Karpas-422 (cell line): Measurements from ENCODE around the gene DHRS2. TPM values are rescaled to one million over a fixed set of nuclear protein-coding genes. Genes with fewer than 3 reads are reported as not detected.
"Not testable (repeated sequence)": the region's sequence is repeated elsewhere in the genome, so short reads cannot be mapped to it uniquely, and the experiment has no call there.

Experiments
- DNase-seq: peaks from one replicate; pipeline ENCODE4 v3.0.0-alpha.2; 2015
- H2AFZ ChIP-seq: fragments of 200-600 bp; sonication (generic); 2 replicates; pipeline ENCODE4 v1.6.1; 2014; ENCODE audit warnings: antibody characterized with exemption, low read length, mixed read lengths
- H3K27ac ChIP-seq: fragments of 200-600 bp; sonication (generic); 2 replicates; pipeline ENCODE4 v1.5.1; 2014; ENCODE audit warnings: mild to moderate bottlenecking, low read length, moderate library complexity
- H3K27me3 ChIP-seq: fragments of 200-600 bp; sonication (generic); 2 replicates; pipeline ENCODE4 v1.6.1; 2014; ENCODE audit warnings: low read length, mixed read lengths
- H3K36me3 ChIP-seq: fragments of 200-600 bp; sonication (generic); 2 replicates; pipeline ENCODE4 v1.6.1; 2014; ENCODE audit warnings: low read length, mixed read lengths; ENCODE audit not compliant: insufficient read depth
- H3K4me1 ChIP-seq: fragments of 200-600 bp; sonication (generic); 2 replicates; pipeline ENCODE4 v1.6.1; 2014; ENCODE audit warnings: mild to moderate bottlenecking, low read length, mixed read lengths
- H3K4me2 ChIP-seq: fragments of 200-600 bp; sonication (generic); 2 replicates; pipeline ENCODE4 v1.6.1; 2014; ENCODE audit warnings: low read length, low read depth, mild to moderate bottlenecking; ENCODE audit not compliant: poor library complexity, severe bottlenecking
- H3K4me3 ChIP-seq: fragments of 200-600 bp; sonication (generic); 2 replicates; pipeline ENCODE4 v1.5.1; 2014; ENCODE audit warnings: mild to moderate bottlenecking, antibody characterized with exemption, low read length, mixed read lengths
- H3K79me2 ChIP-seq: fragments of 200-600 bp; sonication (generic); 2 replicates; pipeline ENCODE4 v1.6.1; 2014; ENCODE audit warnings: mild to moderate bottlenecking, low read length, mixed read lengths
- H3K9ac ChIP-seq: fragments of 200-600 bp; sonication (generic); 2 replicates; pipeline ENCODE4 v1.6.0; 2014; ENCODE audit warnings: low read length
- H3K9me2 ChIP-seq: fragments of 200-600 bp; sonication (generic), shearing (Covaris generic); replicated peaks from 2 replicates; pipeline ENCODE4 v1.6.0; 2014; ENCODE audit warnings: mild to moderate bottlenecking, low read length, moderate library complexity; ENCODE audit not compliant: insufficient read depth
- H3K9me3 ChIP-seq: fragments of 300-700, 200-600 bp; sonication (generic); 2 replicates; pipeline ENCODE4 v1.6.1; 2014; ENCODE audit warnings: low read length, mixed read lengths
- H4K20me1 ChIP-seq: fragments of 200-600 bp; sonication (generic); 2 replicates; pipeline ENCODE4 v1.6.1; 2014; ENCODE audit warnings: mild to moderate bottlenecking, antibody characterized with exemption, low read length, low read depth; ENCODE audit not compliant: insufficient read depth
- total RNA-seq: library from RNA; depleted of rRNA; stranded (reverse); fragments of >200 nt; shearing (Covaris generic); gene quantifications from 2 replicates; pipeline ENCODE4 v1.2.3, GENCODE V29; 2014; ENCODE audit warnings: low replicate concordance

The DHRS2 gene
- total RNA-seq, 1 experiment from 2014 or later, result 19.0 TPM

DNA sequence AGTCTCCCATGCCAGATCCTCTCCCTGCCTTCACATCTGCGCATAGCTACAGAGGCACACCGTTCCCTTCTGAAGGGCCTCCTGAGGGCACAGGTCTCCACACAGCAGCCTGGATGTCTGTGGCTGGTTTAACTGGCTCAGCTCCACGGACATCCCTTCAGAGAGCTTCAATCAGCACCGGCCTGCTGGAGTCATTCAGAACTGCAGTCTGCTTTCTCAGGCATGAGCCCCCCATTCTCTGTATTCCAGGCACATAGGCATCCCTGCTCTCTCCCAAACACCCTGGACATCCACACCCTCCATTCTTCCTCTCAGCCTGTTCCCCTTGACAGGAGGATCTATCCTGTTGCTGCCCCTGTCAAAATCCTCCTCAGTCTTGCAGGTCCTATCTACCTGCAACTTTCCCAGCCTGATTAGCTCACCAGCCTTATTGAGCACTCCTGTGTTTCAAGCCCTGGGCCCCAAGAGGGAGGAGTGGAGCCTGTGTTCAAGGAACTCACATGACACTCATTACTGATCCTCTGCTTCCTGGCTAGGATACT lies 2.9 kb upstream of the DHRS2 start:
- no peak for DNase-seq
- Histone ChIP-seq H3K9me3 (peaks cover 3% of the 10 kb centered on the region; the same call in 1 of the 2 replicates), H3K9ac (no peak overlapping the region), H2AFZ (no peak overlapping the region), H3K27me3 (no peaks in the 10 kb centered on the region), H3K4me2 (no peak overlapping the region), H4K20me1 (no peaks in the 10 kb centered on the region), H3K9me2 (no peaks in the 10 kb centered on the region), H3K4me1 (no peaks in the 10 kb centered on the region), H3K79me2 (no peaks in the 10 kb centered on the region), H3K36me3 (no peaks in the 10 kb centered on the region), H3K4me3 (no peak overlapping the region), H3K27ac (no peak overlapping the region)

- not testable (repeated sequence) for DNase-seq, H3K4me2 ChIP-seq
Observed at GRCh38 chr14:23634698-23635412, 1.3 kb upstream of the DHRS2 start.

DNA sequence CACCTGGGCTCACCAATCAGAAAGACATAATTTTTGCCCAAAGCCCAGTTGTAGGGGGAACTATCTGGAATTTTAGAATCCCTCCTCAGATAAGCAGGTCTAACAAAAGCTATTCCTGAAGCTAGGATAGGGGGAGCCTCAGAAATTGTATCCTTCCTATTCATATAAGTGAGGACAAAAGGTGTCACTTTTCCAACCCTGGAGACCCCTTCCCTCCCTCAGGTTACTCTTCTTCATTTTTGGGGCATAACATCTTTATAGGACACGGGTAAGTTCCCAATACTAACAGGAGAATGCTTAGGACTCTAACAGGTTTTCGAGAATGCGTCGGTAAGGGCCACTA lies 1.1 kb downstream of the DHRS2 start:
- H3K9me3 ChIP-seq, H3K4me1 ChIP-seq, H3K9me2 ChIP-seq, H4K20me1 ChIP-seq, H3K36me3 ChIP-seq, H3K4me3 ChIP-seq, H3K27me3 ChIP-seq, H3K79me2 ChIP-seq, H2AFZ ChIP-seq, H3K27ac ChIP-seq, DNase-seq, H3K9ac ChIP-seq, H3K4me2 ChIP-seq: not testable (repeated sequence)

More at GRCh38 chr14:23634698-23635412, 1.3 kb upstream of the DHRS2 start:
- H3K79me2 ChIP-seq, H3K27me3 ChIP-seq, H2AFZ ChIP-seq, H4K20me1 ChIP-seq, H3K36me3 ChIP-seq, H3K4me1 ChIP-seq, H3K9ac ChIP-seq, H3K27ac ChIP-seq, H3K9me2 ChIP-seq, H3K9me3 ChIP-seq, H3K4me3 ChIP-seq: not testable (repeated sequence)

GRCh38 chr14:23637655-23638413 lies 1.7 kb downstream of the DHRS2 start:
- not testable (repeated sequence) for H3K9me3 ChIP-seq, H3K4me2 ChIP-seq, H3K9ac ChIP-seq, H3K27me3 ChIP-seq, H4K20me1 ChIP-seq, H3K79me2 ChIP-seq, H3K36me3 ChIP-seq, H3K4me1 ChIP-seq, H3K9me2 ChIP-seq, H3K4me3 ChIP-seq, DNase-seq, H2AFZ ChIP-seq, H3K27ac ChIP-seq

DNA sequence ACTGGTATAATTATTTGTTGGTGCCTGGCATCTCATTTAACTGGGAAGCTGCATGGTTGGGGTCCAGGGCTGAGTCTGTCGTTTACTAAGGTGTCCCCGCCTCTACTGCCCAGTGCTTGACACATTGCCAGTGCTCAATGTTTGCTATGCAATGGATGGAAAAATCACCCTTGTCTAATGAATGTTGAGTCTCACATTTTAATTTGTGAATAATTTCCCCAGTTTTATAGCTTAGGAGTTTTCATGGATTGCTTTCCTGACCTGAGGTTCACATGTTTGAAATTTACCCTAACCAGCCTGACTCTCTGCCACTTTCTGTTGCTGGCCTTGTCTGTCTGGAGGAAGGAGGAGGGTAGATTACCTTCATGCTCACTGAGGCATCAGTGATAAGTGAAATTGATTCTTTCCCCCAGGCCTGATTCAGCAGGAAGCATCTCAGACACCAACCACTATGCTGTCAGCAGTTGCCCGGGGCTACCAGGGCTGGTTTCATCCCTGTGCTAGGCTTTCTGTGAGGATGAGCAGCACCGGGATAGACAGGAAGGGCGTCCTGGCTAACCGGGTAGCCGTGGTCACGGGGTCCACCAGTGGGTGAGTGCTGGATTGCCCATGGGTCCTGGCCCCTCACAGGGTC lies 2.4 kb downstream of the DHRS2 start:
- no peaks in the 10 kb centered on the region for H3K79me2 ChIP-seq
- H3K9ac ChIP-seq, result no peak overlapping the region
- H3K27ac ChIP-seq, result no peak overlapping the region
- H3K4me2 ChIP-seq, result no peak overlapping the region
- no peaks in the 10 kb centered on the region for H3K36me3 ChIP-seq
- no peak overlapping the region for H2AFZ ChIP-seq
- H3K4me3 ChIP-seq, result no peak overlapping the region
- peaks cover 3% of the 10 kb centered on the region; the same call in 1 of the 2 replicates for H3K4me1 ChIP-seq
- H3K27me3 ChIP-seq, result no peaks in the 10 kb centered on the region
- H4K20me1 ChIP-seq, result no peaks in the 10 kb centered on the region
- no peaks in the 10 kb centered on the region for H3K9me2 ChIP-seq
- peaks cover 3% of the 10 kb centered on the region; the same call in 1 of the 2 replicates for H3K9me3 ChIP-seq
- DNase-seq, result no peak

GRCh38 chr14:23639048-23639890 lies 3.1 kb downstream of the DHRS2 start:
- Histone ChIP-seq H3K27ac (no peak overlapping the region), H3K9me2 (no peaks in the 10 kb centered on the region), H3K27me3 (no peaks in the 10 kb centered on the region), H3K36me3 (no peaks in the 10 kb centered on the region), H3K9me3 (peaks cover 3% of the 10 kb centered on the region; the same call in 1 of the 2 replicates), H3K79me2 (no peaks in the 10 kb centered on the region), H3K4me3 (no peak overlapping the region), H4K20me1 (no peaks in the 10 kb centered on the region), H3K4me2 (no peak overlapping the region), H3K4me1 (peaks cover 3% of the 10 kb centered on the region; the same call in 1 of the 2 replicates), H3K9ac (no peak overlapping the region), H2AFZ (no peak overlapping the region)
- no peak for DNase-seq

DNA sequence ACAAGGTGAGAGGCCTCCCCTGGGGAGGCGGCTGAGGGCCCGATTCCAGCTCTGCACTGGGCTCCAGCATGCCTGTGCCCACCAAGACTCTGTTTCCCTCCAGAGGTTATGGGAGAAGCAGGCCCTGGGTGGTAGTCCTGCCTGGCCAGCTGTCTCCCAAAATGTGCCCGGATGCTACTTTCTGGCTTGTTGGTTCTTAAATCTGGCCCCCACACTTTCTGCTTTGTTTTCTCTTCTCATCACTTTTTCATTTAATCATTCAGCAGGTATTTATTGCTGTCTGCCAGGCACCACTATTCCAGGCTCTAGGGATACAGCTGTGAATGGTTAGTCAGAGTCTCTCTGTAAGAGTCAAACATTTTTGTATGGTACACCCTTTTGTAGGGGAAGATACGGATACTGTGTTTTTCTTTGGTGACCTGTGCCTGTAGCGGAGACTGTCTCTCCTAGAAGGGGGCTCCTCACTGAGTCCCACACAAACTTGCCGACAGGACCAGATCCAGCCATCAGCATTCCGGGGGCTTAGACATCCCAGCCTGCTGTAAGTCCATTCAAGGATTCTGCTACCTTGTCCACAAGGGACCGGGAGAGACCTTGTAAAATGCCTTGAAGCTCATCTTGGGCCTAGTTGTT lies 3.8 kb downstream of the DHRS2 start:
- Histone ChIP-seq H2AFZ (no peak overlapping the region), H3K27ac (no peak overlapping the region), H3K27me3 (no peaks in the 10 kb centered on the region), H3K9me2 (no peaks in the 10 kb centered on the region), H3K9me3 (peaks cover 3% of the 10 kb centered on the region; the same call in 1 of the 2 replicates), H3K79me2 (no peaks in the 10 kb centered on the region), H4K20me1 (no peaks in the 10 kb centered on the region), H3K4me1 (peaks cover 3% of the 10 kb centered on the region; the same call in 1 of the 2 replicates), H3K4me2 (no peak overlapping the region), H3K9ac (no peak overlapping the region), H3K36me3 (no peaks in the 10 kb centered on the region), H3K4me3 (no peak overlapping the region)
- DNase-seq, result no peak
